SKM-1 (cell line): Measurements from ENCODE around the gene VIPR1.
A peak's percentile ranks its signal among the peaks of the same experiment; 100 is the strongest.

Experiments
- DNase-seq: peaks from one replicate; lab custom pipeline; 2025; ENCODE audit not compliant: unreplicated experiment; lab: John Stamatoyannopoulos, UW

VIPR1 gene

GRCh38 chr3:42502429-42503250 is at the start of gene VIPR1:
Gene VIPR1, plus strand, starts transcription at chr3:42502643. Its CDS starts 93 bp downstream, at chr3:42502736.
- DNase-seq = peak; percentile 80

GRCh38 chr3:42456211-42456610 is 46.2 kb upstream of the VIPR1 start:
- DNase-seq = no peak

DNA sequence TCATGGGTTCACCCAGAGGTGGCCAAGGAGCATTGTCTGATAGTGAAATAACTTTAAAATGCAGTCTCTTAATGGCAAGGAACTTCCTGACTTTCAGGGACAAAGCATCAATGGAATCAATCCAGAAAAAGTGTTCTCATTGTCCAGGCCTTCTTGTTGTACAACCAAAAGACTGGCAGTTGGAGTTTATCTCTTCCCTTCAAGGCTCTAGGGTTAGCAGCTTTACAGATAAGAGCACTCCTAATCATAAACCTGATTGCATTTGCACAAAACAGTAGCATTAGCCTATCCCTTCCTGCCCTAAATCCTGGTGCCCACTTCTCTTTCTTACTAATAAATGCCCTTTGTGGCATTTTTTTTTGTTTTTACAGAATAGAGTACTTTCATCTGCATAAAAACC is 43.3 kb upstream of the VIPR1 start:
- DNase-seq = no peak

- DNase-seq = no peak
These were observed 40.7 kb upstream of the VIPR1 start for GRCh38 chr3:42461762-42462161.

- no peak for DNase-seq
These were observed 39.4 kb upstream of the VIPR1 start for GRCh38 chr3:42463093-42463492.

GRCh38 chr3:42468111-42468510 is 34.3 kb upstream of the VIPR1 start:
- DNase-seq = no peak

- DNase-seq = no peak
These were observed 29.9 kb upstream of the VIPR1 start for GRCh38 chr3:42472555-42472954.

DNA sequence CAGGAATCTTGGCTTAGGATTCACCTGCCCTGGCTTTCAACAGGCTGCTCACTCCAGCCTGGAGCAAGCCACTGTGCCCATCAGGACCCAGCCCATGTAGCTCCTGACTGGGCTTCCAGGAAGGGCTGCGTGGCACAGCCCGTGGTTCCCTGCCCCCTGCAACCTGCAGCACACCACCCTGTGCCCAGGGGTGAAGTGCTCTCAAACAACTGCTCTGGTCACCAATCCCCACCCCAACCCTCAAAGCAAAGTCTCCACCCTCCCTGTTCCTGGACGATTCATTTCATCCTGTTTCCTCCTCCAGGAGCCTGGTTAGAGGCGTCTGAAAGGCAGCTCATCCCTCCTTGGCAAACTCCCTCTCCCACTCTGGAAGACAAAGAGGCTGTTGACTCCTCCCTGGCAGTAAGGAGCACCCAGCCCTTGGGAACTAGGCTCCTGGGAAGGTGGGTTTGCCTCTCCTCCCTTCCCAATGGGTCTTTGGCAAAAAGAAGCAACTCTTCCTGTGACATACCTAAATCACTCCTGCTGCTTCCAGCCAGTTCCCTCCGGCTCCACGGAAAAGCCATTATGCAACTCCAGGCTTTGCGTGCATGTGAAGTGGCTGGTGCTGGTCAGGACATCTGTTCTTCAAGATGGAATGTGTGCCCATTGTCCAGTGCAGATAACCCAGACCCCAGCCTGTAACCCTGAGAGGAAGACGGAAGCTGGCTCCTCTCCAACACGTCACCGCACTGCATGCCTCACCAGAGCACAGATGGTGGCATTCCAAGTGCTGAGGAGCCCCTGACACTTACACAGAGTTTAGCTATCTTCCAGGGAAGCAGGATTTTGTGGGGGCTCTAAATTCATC is 29.1 kb upstream of the VIPR1 start:
- DNase-seq = no peak

DNA sequence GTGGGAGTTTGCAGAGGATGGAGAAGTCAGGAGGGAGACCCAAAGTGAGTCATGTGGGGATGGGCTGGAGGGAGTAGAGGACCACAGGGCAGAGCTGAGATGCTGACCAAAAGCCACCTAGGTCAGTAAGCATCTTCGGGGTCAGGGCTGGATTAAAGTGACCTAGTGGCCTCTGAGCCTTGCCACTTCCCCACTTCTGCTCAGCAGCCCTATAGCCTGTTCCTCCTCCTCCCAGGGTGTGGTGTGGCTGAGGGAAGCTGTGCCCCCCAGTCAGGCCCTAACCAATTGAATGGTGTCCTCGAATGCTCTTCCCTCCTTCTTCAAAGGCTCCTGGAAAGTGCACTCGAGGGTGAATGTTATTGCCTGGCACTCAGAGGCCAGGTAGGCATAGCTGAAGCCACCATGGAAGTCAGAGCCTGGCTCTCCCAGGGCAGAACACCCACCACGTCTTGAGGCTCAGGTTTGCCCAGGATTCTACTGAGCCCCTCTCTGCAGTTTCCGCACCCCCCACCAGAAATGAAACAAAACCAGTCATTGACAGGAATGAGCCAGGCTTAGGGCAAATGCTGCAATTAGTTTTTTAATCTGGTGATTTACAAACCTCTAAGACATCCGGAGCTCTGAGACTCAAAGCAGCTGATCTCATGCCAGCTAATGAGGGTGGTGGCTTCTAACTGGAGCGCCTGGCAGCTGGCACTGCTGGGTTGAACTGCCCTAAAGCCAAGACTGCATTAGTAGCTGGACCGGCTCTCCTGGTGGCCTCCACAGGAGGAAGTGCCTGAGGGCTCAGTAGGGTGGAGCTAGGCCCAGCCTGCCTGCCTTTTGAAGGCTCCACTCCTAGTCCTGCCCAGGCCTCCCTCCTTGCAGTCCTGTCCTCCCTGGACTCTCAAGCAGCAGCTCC is 26.0 kb upstream of the VIPR1 start:
- no peak for DNase-seq

DNA sequence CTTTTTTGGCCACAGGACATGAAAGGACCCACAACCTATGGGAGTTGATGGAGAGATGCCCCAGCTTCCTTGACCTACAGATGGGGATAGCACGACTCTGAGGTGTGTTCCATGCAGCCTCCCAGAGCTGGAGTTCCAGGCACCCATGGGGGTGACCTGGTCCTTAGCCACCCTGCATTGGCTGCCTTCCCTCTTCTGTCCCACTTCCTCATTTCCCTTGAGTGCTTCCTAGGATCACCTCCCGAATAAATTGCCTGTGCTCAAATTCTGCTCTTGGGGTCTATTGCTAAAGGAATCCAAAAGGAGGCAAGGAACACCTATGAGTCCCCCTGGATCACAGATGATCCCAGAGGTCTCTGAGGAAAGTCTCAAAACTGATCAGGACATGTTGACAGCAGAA is 24.7 kb upstream of the VIPR1 start:
- DNase-seq = no peak

DNA sequence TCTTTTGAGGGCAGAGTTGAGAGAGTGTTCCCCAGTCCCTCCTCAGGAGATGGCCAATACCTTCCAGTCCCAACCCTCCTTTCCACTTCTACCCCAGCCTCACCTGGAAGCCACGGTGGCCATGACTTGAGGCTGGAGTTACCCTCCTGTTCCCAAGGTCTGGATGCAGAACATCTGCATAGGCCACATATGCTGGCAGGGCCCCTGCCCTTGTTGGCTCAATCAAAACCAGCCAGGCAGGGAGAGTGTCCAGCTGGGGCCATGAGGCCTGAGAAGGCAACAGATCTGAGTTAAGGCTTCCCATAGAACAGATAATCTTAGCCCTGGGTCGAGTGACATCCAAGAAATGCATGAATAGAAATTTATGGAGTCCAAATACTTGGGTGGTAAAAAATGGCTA is 23.6 kb upstream of the VIPR1 start:
- no peak for DNase-seq

- DNase-seq = peak; percentile 30
These were observed 15.5 kb upstream of the VIPR1 start for GRCh38 chr3:42486814-42487565.

- no peak for DNase-seq
These were observed 13.8 kb upstream of the VIPR1 start for GRCh38 chr3:42488687-42489086.

DNA sequence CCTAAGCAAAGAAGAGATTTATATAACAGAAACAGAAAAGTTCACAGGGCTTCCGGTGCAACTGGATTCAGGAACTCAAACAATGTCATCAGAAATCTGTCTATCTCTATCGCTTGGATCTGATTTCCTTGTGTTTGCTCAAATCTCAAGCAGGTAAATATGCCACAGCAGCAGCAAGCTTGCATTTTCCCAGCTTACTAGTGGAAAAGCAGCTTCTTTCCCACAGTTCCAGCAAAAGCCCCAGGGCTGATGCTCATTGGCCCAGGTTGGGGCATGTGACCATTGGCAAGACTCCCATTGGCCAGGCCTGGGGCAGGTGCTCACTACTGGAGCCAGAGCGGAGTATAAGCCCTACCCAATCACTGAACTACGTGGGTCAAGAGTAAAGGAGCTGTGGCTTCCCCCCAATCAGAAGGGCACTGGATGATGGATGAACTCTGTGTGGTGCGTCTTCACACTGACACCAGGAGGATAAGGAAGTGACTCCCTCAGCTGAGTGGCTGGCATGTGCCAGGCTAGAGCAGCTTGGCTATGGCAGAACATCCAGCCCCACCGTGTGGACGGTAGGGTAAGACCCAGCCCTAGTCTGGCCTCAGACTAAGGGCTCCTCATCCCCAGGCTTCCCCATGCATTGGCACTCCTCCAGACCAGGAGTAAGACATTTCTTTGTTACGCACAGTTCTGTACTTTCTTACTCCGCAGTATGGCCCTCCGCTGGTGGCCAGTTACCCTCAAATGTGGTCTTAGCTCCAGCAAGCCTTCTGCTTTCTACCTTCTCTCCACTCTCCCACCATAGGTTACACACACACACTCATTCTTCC is 13.1 kb upstream of the VIPR1 start:
- no peak for DNase-seq

GRCh38 chr3:42489937-42490227 is 12.6 kb upstream of the VIPR1 start:
- no peak for DNase-seq

DNA sequence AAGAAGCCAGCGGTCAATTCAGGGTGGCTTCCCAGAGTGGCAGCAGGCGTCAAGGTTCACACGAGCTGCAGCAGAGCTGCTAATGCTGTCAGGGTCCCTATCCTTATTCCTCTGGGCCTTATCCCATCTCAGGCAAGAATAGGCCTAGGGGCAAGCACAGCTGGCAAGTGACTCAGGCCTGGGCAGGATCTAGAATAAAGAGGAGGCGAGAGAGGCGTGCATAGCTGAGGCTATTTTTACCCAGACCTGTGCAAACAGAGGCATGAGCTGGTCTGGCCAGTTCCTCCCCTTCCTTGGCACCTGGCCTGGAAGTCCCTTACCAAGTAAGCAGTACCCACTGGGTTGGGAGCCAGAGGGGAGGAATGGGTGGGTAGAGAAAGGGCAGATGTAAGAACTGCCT is 12.2 kb upstream of the VIPR1 start:
- peak; percentile 85 for DNase-seq

DNA sequence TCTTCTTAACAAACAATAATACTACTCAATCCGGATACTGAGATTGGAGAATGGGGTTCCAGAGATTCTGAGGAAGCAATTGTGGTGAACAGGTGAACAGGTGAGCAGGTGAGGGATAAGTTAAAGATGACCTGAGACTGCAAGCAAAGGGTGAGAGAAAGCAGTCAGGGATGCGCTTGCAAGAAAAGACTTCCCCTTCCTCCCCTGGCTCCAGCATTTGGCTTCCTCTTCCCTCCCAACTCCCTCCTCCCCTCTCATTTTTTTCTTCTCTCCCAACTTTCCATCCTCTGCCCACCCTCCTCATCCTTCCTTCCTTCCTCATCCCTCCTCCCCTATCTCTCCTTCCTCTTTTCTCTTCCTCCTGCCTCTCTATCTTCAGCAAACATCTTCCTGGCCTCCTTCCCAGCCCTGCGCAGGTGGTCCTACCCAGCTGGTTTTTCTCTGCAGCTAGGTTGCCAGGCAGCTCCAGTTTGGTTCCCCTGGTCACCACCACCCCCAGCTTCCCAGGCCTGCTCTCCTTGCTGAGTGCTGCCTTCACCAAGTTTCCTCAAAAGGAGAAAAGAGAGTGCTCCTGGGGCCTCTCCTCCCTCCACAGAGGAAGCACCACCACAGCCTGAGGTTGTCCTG is 10.4 kb upstream of the VIPR1 start:
- DNase-seq = peak; percentile 66

- peak; percentile 66 for DNase-seq
These were observed 9.8 kb upstream of the VIPR1 start for GRCh38 chr3:42492508-42493080.
